GM08714 (cell line): ENCODE data around the gene ITGB2.

Source experiments
- H3K4me3 ChIP-seq: fragments of 200-500 bp; sonication (Bioruptor generic); 2 replicates; pipeline ENCODE4 v1.5.1; 2014; ENCODE audit warnings: mild to moderate bottlenecking, low read length, inconsistent platforms
- ZNF274 ChIP-seq: IDR thresholded peaks from 2 replicates; pipeline ENCODE4 v1.6.1; 2012; ENCODE audit warnings: mild to moderate bottlenecking, low read depth, low read length

ITGB2 gene

GRCh38 chr21:44838951-44839350 lies 81.7 kb downstream of the ITGB2 start:
- no peak overlapping the region for H3K4me3 ChIP-seq
- no peak for TF ChIP-seq ZNF274

- no peak overlapping the region for H3K4me3 ChIP-seq
- TF ChIP-seq ZNF274, result no peak
These were observed 82.4 kb downstream of the ITGB2 start for GRCh38 chr21:44838039-44838895.

- no peak overlapping the region for H3K4me3 ChIP-seq
- no peak for TF ChIP-seq ZNF274
These were observed 83.2 kb downstream of the ITGB2 start for GRCh38 chr21:44837537-44837936.

DNA sequence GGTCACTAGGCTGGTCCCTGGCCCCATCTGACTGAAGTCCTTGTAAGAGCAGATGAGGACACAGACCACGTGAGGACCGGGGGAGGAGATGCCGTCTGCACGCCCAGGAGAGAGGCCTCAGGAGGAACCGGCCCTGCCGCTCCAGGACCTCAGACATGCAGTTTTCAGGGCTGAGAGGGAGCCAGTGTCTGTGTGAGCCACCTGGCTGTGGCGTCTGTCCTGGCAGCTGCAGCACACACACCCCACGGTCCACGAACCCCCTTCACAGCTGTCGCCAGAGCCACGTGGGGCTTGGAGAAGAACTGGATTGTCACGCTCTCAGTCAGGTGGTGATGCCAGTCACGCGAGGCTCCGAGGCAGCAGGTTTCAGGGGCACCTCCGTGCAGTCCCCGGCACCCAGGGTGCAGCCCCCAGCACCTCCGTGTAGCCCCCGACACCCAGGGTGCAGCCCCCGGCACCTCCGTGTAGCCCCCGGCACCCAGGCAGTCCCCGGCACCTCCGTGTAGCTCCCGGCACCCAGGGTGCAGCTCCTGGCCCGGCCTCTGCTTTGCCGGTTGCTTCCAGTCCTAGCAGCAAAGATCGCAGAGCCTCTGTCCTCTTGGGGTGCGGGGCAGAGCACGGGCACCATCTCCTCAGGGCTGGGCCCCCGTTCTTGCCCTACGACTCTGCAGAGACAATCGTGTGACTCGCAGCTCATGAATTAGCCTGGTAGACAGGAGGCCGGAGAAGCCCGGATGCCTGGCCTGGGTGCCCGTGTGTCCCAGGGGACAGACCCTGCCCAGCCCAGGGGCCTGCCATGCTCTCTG lies 83.8 kb downstream of the ITGB2 start:
- H3K4me3 ChIP-seq, result no peak overlapping the region
- no peak for TF ChIP-seq ZNF274

- TF ChIP-seq ZNF274, result no peak
- no peak overlapping the region for H3K4me3 ChIP-seq
These were observed 84.4 kb downstream of the ITGB2 start for GRCh38 chr21:44836349-44836665.
